Occipital lobe (tissue), 2 donors: ENCODE data around the gene TBC1D14. TPM values are rescaled to one million over a fixed set of nuclear protein-coding genes. Genes with fewer than 3 reads are reported as not detected.
"Not testable (repeated sequence)": the region's sequence is repeated elsewhere in the genome, so short reads cannot be mapped to it uniquely, and the experiment has no call there.

ENCODE experiments used
- DNase-seq: peaks from one replicate; lab custom pipeline; 2025; lab: John Stamatoyannopoulos, UW
- total RNA-seq: library from RNA; depleted of rRNA; stranded (reverse); fragments of >200 nt; gene quantifications from one replicate; pipeline ENCODE4 v1.2.3, GENCODE V29; 2014

The TBC1D14 gene
- total RNA-seq, 1 donor from 2014 or later, result 213 TPM

DNA sequence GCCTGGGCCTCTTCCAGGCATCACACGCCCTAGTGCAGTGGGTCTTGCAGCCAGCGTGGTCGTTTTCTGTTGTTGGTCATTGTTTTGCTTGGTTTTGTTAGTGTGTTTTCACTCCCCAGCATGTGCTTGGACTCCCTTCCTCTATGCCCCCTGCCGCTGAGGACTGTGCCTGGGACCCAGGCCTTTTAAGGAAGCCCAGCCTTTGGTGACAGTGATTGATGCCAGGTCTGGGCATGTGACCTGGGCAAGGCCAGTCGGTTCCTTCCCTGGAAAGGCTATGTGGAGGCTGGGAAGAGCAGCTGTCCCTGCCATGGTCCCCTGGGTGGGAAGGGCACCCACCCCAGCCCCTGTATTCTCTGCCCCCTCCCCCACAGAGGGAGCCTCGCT lies 167.1 kb downstream of the TBC1D14 start:
- DNase-seq, result no peak

DNA sequence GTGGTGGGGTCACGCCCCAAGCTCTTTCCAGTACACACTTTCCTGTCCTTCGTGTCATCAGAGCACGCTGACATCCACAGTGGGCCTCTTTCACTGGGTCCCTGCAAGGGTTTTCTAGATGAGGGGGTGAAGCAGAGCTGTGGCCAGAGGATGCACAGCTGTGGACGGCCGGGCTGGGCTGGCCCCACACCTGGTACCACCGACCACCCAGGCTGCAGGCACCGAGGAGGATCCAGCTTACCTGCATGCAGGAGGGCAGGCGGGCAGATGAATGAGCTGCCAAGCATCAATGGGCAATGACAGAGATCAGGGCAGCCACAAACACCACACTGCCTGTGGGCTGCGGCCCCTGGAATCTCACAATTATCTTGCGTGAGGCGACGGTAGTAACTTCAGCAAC lies 167.7 kb downstream of the TBC1D14 start:
- DNase-seq, result no peak

DNA sequence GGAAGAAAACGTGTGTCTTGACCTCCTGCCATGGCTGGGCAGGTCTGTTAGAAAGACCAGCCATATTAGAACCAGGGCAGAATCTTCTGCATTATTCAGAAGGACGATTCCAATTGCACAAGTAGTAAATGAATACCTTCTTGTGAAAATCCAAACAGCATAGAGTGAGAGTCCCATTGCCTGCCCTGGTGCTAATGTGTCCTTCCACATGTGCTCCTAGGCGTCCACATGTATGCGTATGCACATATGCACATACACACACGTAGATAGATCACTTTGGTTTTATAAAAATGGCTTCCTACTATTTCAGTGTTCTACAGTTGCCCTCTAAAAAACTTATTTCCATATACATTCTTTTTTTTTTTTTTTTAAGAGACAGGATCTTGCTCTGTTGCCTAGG lies 168.4 kb downstream of the TBC1D14 start:
- DNase-seq, result no peak

DNA sequence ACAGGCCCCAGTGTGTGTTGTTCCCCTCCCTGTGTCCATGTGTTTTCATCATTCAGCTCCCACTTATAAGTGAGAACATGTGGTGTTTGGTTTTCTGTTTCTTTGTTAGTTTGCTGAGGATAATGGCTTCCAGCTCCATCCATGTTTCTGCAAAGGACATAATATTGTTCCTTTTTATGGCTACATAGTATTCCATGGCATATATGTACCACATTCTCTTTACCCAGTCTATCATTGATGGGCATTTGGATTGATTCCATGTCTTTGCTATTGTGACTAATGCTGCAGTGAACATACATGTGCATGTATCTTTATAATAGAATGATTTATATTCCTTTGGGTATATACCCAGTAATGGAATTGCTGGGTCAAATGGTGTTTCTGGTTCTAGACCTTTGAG lies 169.9 kb downstream of the TBC1D14 start:
- DNase-seq, result not testable (repeated sequence)

DNA sequence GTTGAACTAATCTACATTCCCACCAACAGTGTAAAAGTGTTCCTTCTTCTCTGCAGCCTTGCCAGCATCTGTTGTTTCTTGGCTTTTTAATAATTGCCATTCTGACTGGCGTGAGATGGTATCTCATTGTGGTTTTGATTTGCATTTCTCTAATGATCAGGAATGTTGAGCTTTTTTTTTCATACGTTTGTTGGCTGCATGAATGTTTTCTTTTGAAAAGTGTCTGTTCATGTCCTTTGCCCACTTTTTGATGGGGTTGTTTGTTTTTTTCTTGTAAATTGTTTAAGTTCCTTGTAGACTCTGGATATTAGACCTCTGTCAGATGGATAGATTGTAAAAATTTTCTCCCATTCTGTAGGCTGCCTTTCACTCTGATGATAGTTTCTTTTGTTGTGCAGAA lies 170.3 kb downstream of the TBC1D14 start:
- DNase-seq, result not testable (repeated sequence)

Other genes with a start within 250 kb of the TBC1D14 start
- 1.6 TPM for gene S100P, start 215.9 kb upstream of the TBC1D14 start, total RNA-seq
- 90.8 TPM for gene MRFAP1L1, start 200.0 kb upstream of the TBC1D14 start, total RNA-seq
- gene BLOC1S4, start 193.7 kb upstream of the TBC1D14 start, total RNA-seq, result 9.4 TPM
- 50.8 TPM for gene KIAA0232, start 127.1 kb upstream of the TBC1D14 start, total RNA-seq
- gene TADA2B, start 133.5 kb downstream of the TBC1D14 start, total RNA-seq, result 21.7 TPM
- 17.3 TPM for gene GRPEL1, start 158.2 kb downstream of the TBC1D14 start, total RNA-seq